HG03095 (cell line): ENCODE data around the gene BTG2.
"Not testable (repeated sequence)": the region's sequence is repeated elsewhere in the genome, so short reads cannot be mapped to it uniquely, and the experiment has no call there.

ENCODE experiments used
- ATAC-seq: cut with Tn5 transposase; IDR thresholded peaks from one replicate; pipeline ENCODE4 v1.9.1; 2021; ENCODE audit warnings: moderate library complexity; ENCODE audit not compliant: unreplicated experiment

BTG2 gene

DNA sequence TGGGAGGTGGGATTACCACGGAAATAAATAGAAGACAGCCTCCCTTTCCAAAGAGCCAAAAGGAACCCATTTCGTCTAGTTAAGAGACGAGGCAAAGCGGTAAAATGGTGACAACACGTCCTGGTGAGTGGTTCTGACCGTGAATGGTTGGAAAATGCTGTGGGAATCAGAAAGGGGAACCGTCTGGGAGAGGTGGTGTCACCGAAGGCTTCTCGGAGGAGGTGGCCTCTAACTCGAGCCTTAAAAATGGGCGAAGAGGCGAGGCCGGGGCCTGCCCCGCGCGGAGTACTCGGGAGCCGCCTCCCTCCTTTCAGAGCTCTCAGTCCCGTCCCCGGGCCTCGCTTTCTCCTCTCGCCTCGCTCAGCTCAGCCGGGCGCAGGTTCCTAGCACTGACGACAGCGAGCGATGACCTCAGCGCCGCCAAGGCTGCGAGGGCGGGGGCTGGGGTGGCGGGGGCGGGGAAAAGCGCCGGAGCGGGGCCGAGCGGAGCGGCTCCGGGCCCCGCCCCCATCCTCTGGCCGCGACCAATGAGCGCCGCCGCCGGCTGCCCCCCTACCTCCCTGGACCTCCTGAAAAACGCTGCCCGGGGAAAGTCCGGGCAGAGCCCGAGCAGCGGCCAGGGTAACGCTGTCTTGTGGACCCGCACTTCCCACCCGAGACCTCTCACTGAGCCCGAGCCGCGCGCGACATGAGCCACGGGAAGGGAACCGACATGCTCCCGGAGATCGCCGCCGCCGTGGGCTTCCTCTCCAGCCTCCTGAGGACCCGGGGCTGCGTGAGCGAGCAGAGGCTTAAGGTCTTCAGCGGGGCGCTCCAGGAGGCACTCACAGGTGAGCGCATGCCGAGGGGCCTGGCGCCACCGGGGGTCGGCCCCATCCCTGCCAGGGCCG is at the start of gene BTG2:
Gene BTG2, plus strand, starts transcription at position 601 of the 890 bp plus-strand sequence. Its CDS starts 88 bp downstream, at position 689.
- ATAC-seq, result peak; percentile 62

GRCh38 chr1:203256636-203257035 is 48.7 kb upstream of the BTG2 start:
- ATAC-seq, result not testable (repeated sequence)

GRCh38 chr1:203263496-203263895 is 41.8 kb upstream of the BTG2 start:
- no peak for ATAC-seq

DNA sequence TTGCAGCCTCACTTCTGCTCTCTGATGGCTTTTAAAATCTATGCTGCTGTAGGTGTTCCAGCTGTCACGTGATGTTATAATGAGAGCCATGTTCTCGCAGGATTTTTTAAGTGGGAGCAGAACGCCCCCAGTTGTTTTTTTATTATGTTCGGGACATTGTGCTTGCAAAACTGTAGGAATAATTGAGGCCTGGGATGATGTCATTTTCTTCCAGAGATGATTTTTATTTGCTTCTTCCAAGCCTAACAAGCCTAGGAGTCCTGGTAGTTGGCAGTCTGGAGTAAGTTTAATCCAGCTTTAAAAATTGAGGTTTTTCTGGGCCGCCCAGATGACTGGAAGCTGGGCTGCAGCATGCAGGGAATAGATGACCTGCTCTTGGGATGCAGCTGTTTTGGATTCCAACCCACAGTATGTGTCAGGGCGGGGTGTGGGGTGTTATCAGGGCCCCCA is 41.2 kb upstream of the BTG2 start:
- no peak for ATAC-seq

DNA sequence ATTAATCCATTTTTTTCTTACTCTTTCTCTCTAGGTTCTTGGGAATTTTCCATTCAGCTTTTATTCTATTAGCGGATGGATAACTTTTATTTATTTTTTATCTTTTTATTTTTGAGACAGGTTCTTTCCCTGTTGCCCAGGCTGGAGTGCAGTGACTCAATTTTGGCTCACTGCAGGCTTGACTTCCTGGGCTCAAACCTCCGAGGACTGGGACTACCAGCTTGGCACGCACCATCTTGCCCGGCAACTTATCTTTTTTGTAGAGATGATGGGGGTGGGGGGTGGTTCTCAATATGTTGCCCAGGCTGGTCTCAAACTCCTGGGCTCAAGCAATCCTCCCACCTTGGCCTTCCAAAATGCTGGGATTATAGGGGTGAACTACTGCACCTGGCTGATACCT is 39.8 kb upstream of the BTG2 start:
- ATAC-seq, result no peak

- ATAC-seq, result not testable (repeated sequence)
Measured at GRCh38 chr1:203266140-203266539, 39.2 kb upstream of the BTG2 start.

DNA sequence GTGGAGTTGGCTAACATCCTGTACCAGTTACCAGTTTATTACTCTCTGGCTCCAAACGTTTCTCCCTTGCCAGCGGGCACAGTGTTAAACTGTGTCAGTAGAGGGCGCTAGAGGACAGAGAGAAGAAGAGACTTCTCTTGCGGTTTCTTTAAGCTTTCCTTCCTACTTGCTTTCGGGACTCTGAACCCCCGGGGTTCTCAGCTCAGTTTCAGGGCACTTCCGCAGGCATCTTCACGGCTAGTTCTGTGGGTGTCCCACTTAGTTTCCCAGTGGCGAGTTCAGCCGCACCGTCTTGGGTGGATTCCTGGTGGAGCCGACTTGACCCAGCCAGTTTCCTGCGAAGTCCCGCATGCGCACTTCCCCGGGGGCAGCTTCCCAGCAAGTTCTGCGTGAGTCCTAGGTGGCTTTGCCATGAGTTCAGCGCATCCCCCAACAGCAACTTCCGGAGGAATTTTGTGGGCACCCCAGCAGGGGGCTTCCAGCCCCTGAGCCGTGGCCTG is 37.9 kb upstream of the BTG2 start:
- peak; percentile 38 for ATAC-seq

- no peak for ATAC-seq
Measured at GRCh38 chr1:203267912-203268311, 37.4 kb upstream of the BTG2 start.

GRCh38 chr1:203268901-203269653 is 36.2 kb upstream of the BTG2 start:
- no peak for ATAC-seq

- no peak for ATAC-seq
Measured at GRCh38 chr1:203269654-203270020, 35.7 kb upstream of the BTG2 start.

- no peak for ATAC-seq
Measured at GRCh38 chr1:203270448-203270847, 34.9 kb upstream of the BTG2 start.

- no peak for ATAC-seq
Measured at GRCh38 chr1:203271018-203271743, 34.1 kb upstream of the BTG2 start.

DNA sequence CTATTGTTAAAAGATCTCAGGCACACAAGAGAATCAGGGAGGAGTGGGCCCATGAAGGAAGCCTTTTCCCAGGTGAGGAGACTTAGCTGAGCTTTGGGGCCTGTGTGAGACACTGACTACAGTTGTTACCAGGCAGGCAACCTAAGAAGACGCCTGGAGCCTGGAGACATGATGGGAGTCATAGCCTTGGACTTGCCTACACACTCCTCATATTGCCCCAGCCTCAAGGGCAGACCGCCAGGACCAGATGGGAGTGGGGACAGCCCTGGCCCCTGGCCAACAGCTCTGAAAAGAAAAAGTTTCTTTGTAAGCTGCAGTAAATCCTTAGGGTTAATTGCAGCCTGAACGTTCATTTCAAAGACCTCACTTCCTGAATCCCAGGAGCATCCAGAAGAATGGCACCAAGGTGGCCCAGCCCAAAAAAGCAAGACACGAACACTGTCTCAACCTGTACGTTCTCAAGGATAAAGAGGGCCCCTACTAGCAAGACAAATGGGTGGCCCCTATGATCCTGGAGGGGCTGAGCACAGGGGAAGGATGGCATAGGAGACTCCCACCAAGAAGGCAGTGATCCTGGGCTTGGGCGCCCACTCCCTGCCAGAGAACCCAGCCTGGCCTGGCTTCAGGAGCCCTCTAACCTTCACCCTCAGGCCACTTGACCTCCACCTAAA is 33.2 kb upstream of the BTG2 start:
- no peak for ATAC-seq

- no peak for ATAC-seq
Measured at GRCh38 chr1:203272633-203273205, 32.6 kb upstream of the BTG2 start.

- ATAC-seq, result peak; percentile 50
Measured at GRCh38 chr1:203273206-203273868, 32.0 kb upstream of the BTG2 start.

GRCh38 chr1:203273869-203274602 is 31.3 kb upstream of the BTG2 start:
- ATAC-seq, result no peak

GRCh38 chr1:203274603-203275381 is 30.5 kb upstream of the BTG2 start:
- ATAC-seq, result no peak

DNA sequence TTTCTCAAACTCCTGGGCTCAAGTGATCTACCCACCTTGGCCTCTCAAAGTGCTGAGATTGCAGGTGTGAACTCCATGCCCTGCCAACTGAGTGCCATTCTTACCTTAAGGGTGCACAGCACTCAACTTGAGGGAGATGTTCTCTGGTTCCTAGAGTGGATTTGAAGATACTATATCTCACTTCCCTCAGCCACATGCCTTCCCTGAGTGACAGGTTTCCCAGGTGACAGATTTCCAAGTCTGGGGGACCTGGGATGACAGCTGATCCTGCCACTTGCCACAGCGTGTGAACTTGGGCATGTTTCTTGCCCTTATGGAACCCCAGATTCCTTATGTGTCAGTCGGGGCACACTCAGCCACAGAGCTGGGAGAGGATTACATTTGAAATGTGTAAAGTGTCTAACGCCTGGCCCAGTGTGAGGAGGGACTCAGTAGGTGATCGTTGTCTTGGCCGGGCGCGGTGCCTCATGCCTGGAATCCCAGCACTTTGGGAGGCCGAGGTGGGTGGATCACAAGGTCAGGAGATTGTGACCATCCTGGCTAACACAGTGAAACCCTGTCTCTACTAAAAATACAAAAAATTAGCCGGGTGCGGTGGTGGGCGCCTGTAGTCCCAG is 29.6 kb upstream of the BTG2 start:
- ATAC-seq, result no peak
